Measurements from ENCODE around the gene RENBP. TPM values are rescaled to one million over a fixed set of nuclear protein-coding genes. Genes with fewer than 3 reads are reported as not detected.

Gene RENBP
- total RNA-seq, 1 donor from 2014 or later: 2.8 TPM

GRCh38 chrX:153919281-153919680, 25.2 kb downstream of the RENBP start:
- no peak for DNase-seq

DNA sequence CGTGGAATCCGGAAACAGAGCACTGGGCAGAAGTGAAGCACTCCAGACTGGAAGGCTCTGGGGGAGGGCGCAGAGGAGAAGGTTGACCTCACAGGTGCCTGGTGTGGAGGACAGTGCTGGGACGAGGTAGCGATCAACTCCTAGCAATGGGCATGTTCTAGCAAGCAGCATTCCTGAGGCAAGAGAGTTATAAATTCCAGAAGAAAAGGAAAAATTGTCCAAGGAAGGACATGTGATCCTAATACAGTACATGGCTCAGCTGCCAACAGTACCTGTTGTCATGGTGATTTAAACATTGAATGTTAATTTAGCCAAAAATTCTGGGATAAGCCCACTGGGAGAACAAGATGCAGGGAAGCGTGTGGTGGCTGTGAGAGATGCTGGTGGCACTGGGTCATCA, 26.6 kb downstream of the RENBP start:
- no peak for DNase-seq

- no peak for DNase-seq
These were observed 30.7 kb downstream of the RENBP start for GRCh38 chrX:153913701-153914100.

GRCh38 chrX:153913211-153913610, 31.2 kb downstream of the RENBP start:
- no peak for DNase-seq

GRCh38 chrX:153911798-153912197, 32.6 kb downstream of the RENBP start:
- no peak for DNase-seq

DNA sequence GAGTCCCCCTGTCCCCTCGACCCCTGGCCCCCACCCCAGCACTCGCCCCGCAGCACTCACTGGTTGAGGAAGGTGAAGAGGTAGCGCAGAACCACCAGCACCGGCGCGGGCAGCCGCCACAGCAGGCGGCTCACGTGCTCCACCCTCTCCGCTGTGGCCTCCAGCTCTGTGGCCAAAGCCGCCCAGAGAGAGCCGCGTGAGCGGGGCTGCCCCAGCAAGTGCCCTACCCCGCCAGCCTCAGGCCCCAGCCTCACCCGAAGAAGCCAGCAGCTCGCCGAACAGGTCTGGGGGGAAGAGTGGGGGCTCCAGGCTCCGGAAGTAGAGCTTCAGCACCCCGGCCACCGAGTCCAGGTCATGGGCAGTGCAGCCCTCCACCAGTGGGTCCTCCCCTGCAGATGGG, 34.0 kb downstream of the RENBP start:
- no peak for DNase-seq

DNA sequence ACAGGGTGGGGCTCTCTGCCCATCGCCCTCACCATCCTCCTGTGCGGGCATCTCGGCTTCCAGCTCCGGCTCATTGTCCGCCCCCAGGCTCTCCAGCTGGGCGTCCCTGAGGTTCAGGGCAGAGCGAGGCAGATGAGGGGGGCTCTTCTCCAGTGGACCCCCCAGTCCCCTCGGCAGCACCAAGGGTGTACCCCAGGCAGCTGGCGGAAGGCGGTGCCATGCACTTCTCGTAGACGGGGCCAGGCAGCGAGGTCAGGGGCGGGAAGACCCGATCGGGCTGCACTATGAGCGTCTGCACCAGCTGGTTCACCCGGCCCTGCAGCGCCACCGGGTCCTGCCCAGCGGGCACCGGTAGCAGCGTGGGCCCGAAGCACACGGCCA, 34.5 kb downstream of the RENBP start:
- DNase-seq: no peak

DNA sequence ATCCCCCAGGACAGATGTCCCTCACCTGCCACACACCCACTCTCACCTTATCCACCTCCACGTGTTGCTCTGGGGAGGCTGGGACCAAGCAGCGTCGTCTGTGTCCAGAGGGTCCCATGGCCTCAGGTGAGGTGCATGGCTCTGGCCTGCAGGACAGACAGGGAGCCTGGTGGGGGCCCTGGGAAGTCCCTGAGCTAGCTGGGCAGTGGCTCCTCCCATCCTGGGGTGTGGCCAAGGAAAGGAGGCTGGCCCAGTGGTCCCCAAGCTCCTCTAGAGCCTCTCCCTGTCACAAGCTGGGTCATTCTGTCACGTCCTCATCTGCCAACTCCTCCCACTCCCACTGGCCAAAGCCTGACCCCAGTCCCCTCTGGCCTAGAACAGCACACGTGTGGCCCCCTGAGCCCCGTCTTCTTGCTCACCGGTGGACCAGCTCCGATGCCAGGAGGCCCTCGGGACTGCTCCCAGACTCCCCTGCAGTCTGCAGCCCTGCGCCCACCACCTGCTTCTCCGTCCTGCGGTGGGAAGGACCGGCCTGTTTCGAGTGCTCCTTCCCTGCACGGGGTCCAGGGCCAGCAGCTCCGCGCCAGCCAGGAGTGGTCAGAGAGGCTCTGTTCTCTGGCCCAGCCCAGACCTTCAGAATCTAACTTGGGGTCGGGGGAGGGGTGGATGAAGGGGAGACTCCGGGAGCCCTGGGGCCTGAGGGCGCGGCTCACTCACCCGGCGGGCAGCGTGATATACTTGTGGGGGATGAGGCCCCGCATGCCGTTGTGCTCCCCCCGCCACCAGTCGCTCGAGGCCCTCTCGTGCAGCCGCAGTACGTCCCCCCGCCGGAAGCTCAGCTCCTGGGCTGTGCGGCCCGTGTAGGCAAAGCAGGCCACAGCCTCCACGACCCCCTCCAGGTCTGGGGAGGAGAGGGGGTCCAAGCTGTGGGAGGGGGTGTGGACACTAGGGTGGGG, 35.1 kb downstream of the RENBP start:
- no peak for DNase-seq

DNA sequence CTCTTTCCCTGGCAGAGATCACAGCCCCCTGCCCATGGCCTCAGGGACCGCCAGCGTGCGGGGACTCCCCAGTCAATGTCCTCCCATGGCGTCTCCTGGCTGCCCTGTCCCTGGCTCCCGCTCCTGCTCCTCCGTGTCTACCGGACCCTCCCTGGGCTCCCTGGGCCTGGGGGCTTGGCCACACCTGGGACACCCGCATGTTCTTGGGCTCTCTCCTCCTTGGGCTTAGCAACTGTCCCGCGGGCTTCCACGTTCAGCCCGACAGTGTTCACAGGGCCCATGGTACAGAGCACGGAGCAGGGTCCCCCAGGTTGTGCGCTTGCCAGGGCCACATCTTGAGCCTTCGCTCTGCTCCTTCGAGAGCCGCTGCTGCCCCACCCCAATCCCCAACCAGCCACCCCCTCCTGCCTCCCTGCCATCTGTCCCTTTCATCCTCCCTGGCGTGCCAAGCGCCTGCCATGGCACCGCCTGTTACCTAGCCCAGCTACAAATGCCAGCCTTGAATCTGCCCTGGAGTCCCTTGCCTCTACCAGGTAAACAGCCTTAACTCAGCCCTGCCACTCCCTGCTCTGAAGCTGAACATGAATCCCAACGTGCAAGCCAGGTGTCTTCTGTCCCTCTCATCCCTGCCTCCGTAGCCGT, 36.1 kb downstream of the RENBP start:
- no peak for DNase-seq

DNA sequence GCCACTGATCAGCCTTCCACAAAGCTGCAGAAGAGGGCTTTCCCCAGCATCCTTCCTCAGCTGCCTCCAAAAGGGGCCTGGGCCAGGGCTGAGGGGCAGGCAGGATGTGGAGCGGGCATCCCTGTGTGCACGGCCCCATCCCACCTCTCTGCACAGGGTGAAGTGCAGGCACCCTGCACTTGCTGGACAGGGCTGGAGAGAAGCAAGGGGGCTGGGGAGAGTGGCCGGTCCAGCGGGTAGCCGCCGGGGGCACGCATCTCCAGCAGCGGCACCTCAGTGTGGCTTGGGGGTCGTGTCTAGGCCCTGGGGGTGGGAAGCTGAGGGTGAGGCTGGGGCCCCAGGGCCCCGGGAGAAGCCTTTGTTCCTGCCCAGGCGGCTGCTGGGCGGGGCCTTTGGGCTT, 37.0 kb downstream of the RENBP start:
- no peak for DNase-seq

DNA sequence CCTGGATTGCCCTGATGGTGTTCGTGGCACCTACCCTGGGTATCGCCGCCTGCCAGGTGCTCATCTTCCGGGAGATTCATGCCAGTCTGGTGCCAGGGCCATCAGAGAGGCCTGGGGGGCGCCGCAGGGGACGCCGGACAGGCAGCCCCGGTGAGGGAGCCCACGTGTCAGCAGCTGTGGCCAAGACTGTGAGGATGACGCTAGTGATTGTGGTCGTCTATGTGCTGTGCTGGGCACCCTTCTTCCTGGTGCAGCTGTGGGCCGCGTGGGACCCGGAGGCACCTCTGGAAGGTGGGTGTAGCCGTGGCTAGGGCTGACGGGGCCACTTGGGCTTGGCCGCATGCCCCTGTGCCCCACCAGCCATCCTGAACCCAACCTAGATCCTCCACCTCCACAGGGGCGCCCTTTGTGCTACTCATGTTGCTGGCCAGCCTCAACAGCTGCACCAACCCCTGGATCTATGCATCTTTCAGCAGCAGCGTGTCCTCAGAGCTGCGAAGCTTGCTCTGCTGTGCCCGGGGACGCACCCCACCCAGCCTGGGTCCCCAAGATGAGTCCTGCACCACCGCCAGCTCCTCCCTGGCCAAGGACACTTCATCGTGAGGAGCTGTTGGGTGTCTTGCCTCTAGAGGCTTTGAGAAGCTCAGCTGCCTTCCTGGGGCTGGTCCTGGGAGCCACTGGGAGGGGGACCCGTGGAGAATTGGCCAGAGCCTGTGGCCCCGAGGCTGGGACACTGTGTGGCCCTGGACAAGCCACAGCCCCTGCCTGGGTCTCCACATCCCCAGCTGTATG, 38.1 kb downstream of the RENBP start:
- no peak for DNase-seq

- DNase-seq: no peak
These were observed 38.9 kb downstream of the RENBP start for GRCh38 chrX:153905481-153906095.

DNA sequence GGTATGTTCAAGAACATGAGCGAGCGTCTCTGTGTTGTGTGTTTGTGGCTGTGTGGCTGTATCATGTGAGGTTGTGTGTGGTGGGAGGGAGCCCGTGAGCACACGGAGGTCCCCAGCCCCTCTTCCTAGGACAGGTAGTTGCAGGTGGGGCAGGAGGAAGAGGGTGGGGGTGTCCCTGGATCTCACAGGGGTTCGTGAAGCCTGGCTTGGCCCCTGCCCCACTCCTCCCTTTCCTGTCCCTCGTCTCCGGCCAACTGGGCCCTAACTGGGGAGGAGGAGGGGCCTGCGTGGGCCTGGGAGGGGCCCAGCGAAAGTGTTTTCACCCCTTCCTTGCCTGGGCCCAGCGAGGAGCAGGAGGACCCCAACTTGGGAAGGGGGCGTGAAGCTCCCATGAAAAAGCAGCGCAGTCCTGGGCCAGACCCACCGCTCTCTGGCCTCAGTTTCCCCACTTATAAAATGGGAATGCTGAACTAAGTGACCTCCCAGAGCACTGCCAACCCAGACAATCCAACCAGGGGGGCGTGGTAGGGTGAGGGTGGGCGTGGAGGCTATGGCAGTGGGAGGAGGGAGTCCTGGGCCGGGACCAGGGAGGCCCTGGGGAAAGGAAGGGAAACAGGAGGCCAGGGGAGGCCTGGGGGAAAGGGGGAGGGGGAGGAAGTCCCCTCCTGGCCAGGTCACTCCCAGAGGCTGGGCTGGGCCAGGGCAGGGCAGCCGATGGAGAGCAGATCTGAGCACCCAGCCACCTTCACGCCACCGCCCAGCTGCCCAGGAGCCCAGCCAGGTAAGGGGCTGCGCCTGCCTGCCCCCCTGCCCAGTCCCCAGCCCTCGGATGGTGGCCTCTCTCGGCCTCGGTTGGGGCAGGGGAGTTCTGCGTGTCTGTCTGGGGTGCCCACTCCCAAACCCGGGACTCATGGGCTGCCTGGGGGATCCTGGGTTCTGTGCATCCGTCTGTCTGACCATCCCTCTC, 40.2 kb downstream of the RENBP start, which contains the start of gene AVPR2:
Gene AVPR2, plus strand, starts transcription at position 683 of the 967 bp plus-strand sequence. CDS start 473 bp downstream, outside the sequence.
- no peak for DNase-seq

DNA sequence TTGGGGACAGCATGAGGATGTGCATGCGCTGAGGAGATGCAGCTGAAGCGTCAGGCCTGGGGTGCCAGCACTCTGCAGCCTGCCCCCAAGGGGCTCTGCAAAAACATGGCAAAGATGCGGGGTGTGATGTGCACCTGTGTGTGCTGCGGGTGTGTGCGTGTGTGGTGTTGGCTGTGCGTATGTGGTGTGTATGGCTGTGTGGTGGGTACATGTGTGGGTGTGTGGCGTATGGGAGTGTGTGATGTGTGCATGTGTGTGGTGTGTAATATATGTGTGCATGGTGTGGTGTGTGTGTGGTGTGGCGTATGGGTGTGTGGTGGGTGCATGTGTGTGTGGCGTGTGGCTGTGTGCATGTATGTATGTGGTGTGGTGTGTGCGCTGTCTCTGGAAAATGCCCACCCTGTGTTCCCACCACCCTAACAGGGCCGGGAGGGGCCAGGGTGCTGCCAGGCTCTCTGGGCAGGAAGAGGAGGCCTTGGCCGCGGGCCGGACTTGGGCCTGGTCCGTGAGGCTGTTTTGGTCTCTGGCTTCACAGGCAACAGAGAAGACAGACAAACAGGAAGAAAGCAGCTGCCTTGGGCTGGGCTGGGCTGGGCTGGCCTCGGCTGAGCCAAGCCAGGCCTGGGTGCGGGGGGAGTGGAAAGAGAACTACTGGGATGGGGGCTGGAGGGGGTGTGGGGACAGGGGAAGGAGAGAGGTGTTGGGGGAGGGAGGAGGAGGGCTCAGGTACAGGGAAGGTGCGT, 41.0 kb downstream of the RENBP start:
- no peak for DNase-seq

DNA sequence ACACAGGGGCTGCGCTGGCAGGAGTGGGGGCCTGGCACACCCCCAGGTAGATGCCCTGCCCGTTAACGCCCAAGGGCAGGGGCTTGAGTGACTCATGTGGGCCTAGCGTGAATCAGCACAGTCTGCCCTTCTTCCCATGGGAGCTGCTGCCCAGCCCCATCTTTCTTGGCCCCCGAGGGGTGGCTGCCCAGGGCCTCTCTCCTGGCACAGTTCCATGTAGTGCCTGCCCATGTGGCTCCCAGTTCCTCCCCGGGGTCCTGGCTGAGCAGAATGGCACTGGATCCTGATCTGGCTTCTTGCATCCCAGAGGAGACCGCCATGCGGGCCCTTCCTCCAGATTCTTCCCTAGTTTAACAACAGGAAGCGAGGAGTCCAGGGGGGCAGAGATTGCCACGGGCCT, 42.1 kb downstream of the RENBP start:
- no peak for DNase-seq

GRCh38 chrX:153901753-153902140, 42.7 kb downstream of the RENBP start:
- DNase-seq: no peak

GRCh38 chrX:153900831-153901752, 43.4 kb downstream of the RENBP start:
- DNase-seq: no peak

DNA sequence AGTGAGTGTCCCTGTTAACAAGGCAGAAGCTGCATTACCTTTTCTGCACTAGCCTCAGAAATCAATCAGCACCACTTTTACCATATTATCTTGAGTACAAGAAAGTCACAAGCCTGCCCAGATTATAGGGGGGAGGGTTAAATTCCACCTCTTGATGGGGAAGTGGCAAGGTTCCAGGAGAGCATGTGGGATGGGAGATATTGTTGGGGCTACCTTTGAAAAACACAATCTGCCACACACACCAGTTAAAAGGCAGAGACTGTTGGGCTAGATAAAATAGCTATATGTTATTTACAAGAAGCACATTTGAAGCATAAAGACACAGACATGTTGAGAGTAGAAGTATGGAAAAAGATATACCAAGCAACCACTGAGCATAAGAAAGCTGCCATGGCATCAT, 46.5 kb downstream of the RENBP start:
- DNase-seq: no peak

GRCh38 chrX:153889123-153889522, 55.3 kb downstream of the RENBP start:
- DNase-seq: no peak

Measured in occipital lobe (tissue), 2 donors.